Transverse colon (tissue), 4 donors: ENCODE measurements around the gene DDX28. TPM values are rescaled to one million over a fixed set of nuclear protein-coding genes. Genes with fewer than 3 reads are reported as not detected.

Experiments
- DNase-seq: peaks from one replicate; pipeline ENCODE4 v3.0.0-alpha.2; 2019
- H3K27ac ChIP-seq, 4 donors: fragments of 200-600 bp; sonication (generic); 2 replicates each; pipeline ENCODE4 v1.5.1; 2016 to 2018; ENCODE audit warnings: inconsistent platforms in 4 of 4
- H3K27me3 ChIP-seq: fragments of 200-600 bp; sonication (generic); 2 replicates; pipeline ENCODE4 v1.5.1; 2017; ENCODE audit warnings: inconsistent platforms
- H3K36me3 ChIP-seq, 4 donors: fragments of 200-600 bp; sonication (generic); 2 replicates each; pipeline ENCODE4 v1.5.1; 2017 to 2019; ENCODE audit warnings: inconsistent platforms in 4 of 4
- H3K4me1 ChIP-seq, 4 donors: fragments of 200-600 bp; sonication (generic); 2 replicates each; pipeline ENCODE4 v1.5.1; 2017 to 2020; ENCODE audit warnings: inconsistent platforms in 4 of 4
- H3K4me3 ChIP-seq, 4 donors: fragments of 200-600 bp; sonication (generic); 1 replicate in 1 of 4; 2 replicates in 3 of 4; pipeline versions ENCODE4 v1.5.1 to v1.6.1; 2017 to 2019; ENCODE audit warnings: inconsistent platforms in 4 of 4
- H3K9me3 ChIP-seq, 2 donors: fragments of 200-600 bp; sonication (generic); 2 replicates each; pipeline ENCODE4 v1.5.1; 2017 to 2019; ENCODE audit warnings: inconsistent platforms in 2 of 2
- CTCF ChIP-seq, 5 experiments: fragments of 200-600 bp in 3 of 5; fragments of 450-650 bp in 2 of 5; sonication (generic) in 3 of 5; IDR thresholded peaks; 1 replicate in 2 of 5; 2 replicates in 3 of 5; pipeline ENCODE4 v1.5.1; 2016 to 2017; ENCODE audit warnings: antibody characterized with exemption in 5 of 5, inconsistent platforms in 3 of 5, mild to moderate bottlenecking in 2 of 5, moderate library complexity in 1 of 5
- EP300 ChIP-seq: sonication (generic); formaldehyde crosslinking; IDR thresholded peaks from one replicate; pipeline ENCODE4 v1.6.1; 2017; ENCODE audit warnings: antibody characterized with exemption, low read depth
- POLR2A ChIP-seq: fragments of 450-650 bp; IDR thresholded peaks from one replicate; pipeline ENCODE4 v1.6.1; 2016; ENCODE audit warnings: antibody characterized with exemption, mild to moderate bottlenecking, moderate library complexity
- POLR2AphosphoS5 ChIP-seq, 3 donors: sonication (generic); formaldehyde crosslinking; IDR thresholded peaks; one replicate each; pipeline ENCODE4 v1.6.1; 2016; ENCODE audit warnings: antibody characterized with exemption in 3 of 3
- WGBS, 2 donors: methylation state at CpG; one replicate each; pipeline ENCODE4 v1.1.5; 2018; ENCODE audit warnings: low coverage in 1 of 2; 5-methylcytosine and 5-hydroxymethylcytosine counted together
- in situ Hi-C, 4 donors: fragments of 200-750 bp; cut with MboI; loops; one replicate each; pipeline versions ENCODE4 v1.15.0 to v1.15.1; 2017; ENCODE audit warnings: low sequenced_read_pairs in 3 of 4, low pct_ligation_motif_present in 1 of 4, low pct_unique_long_range_greater_than_20kb in 1 of 4
- intact Hi-C: fragments of 100-400 bp; cut with DNase I; formaldehyde crosslinking; loops from one replicate; pipeline ENCODE4 v1.15.1; 2023; ENCODE audit warnings: low total_unique reads
- total RNA-seq, 4 donors: library from RNA; depleted of rRNA; stranded (reverse); fragments of >200 nt; gene quantifications; one replicate each; pipeline ENCODE4 v1.1.0, GENCODE V29; 2016

The DDX28 gene
- total RNA-seq, 4 donors from 2014 or later = 4.8 to 13.1 (median 6.2) TPM

GRCh38 chr16:68065716-68066305, 42.8 kb upstream of the DDX28 start:
- TF ChIP-seq POLR2A = no peak
- TF ChIP-seq POLR2AphosphoS5 (IDR thresholded peaks at IDR 0.05) = no peak
- TF ChIP-seq EP300 = no peak
- TF ChIP-seq CTCF (IDR thresholded peaks at IDR 0.05) = no peak
- peaks cover 8 to 42% (median 17%) of the 10 kb centered on the region in 4 donors for H3K4me1 ChIP-seq
- no peaks in the 10 kb centered on the region for H3K27me3 ChIP-seq
- no peak for DNase-seq
- no peak overlapping the region for H3K4me3 ChIP-seq
- intact Hi-C loops (no loop called here), in situ Hi-C loops (no loop called here)
- H3K36me3 ChIP-seq = peaks cover 0 to 2% (median 0%) of the 10 kb centered on the region in 4 donors
- 57 to 75% methylated on average over 3 to 6 of the region's 6 CpGs for WGBS, 2 donors
- H3K27ac ChIP-seq = peak overlapping the region in 1 of 4 donors; percentile 45
- no peaks in the 10 kb centered on the region for H3K9me3 ChIP-seq

GRCh38 chr16:68064791-68065365, 41.8 kb upstream of the DDX28 start:
- peak; percentile 78 for DNase-seq
- H3K4me1 ChIP-seq = peaks cover 8 to 37% (median 16%) of the 10 kb centered on the region in 4 donors
- H3K36me3 ChIP-seq = peaks cover 0 to 4% (median 0%) of the 10 kb centered on the region in 4 donors
- intact Hi-C loops (no loop called here), in situ Hi-C loops (no loop called here)
- H3K4me3 ChIP-seq = no peak overlapping the region
- 48 to 78% methylated on average over 1 to 2 of the region's 2 CpGs for WGBS, 2 donors
- TF ChIP-seq POLR2AphosphoS5 (IDR thresholded peaks at IDR 0.05) (no peak), POLR2A (no peak), EP300 (no peak), CTCF (IDR thresholded peaks at IDR 0.05) (peak; percentile 72 to 78 (median 73))
- no peaks in the 10 kb centered on the region for H3K9me3 ChIP-seq
- H3K27ac ChIP-seq = peak overlapping the region in 3 of 4 donors; percentile 19 to 45 (median 28)
- H3K27me3 ChIP-seq = no peaks in the 10 kb centered on the region

GRCh38 chr16:68062910-68063393, 39.9 kb upstream of the DDX28 start:
- Histone ChIP-seq H3K4me3 (no peak overlapping the region), H3K4me1 (peaks cover under 1 to 20% (median 6%) of the 10 kb centered on the region in 4 donors), H3K9me3 (no peaks in the 10 kb centered on the region), H3K27ac (no peak overlapping the region), H3K27me3 (no peaks in the 10 kb centered on the region), H3K36me3 (peaks cover 0 to 10% (median 0%) of the 10 kb centered on the region in 4 donors)
- peak; percentile 25 for DNase-seq
- intact Hi-C loops = no loop called here
- in situ Hi-C loops = no loop called here
- TF ChIP-seq CTCF (IDR thresholded peaks at IDR 0.05) (no peak), POLR2A (no peak), EP300 (no peak), POLR2AphosphoS5 (IDR thresholded peaks at IDR 0.05) (no peak)
- 99% methylated on average over 4 of the region's 4 CpGs; no CpG with 5 or more reads in 1 of the 2 donors for whole genome bisulfite sequencing, 2 donors

GRCh38 chr16:68061396-68061795, 38.4 kb upstream of the DDX28 start:
- Histone ChIP-seq H3K36me3 (peaks cover 0 to 11% (median 0%) of the 10 kb centered on the region in 4 donors), H3K9me3 (no peaks in the 10 kb centered on the region), H3K4me3 (no peak overlapping the region), H3K27ac (no peak overlapping the region), H3K27me3 (no peaks in the 10 kb centered on the region), H3K4me1 (peaks cover 0 to 15% (median 4%) of the 10 kb centered on the region in 4 donors)
- TF ChIP-seq CTCF (IDR thresholded peaks at IDR 0.05) (no peak), EP300 (no peak), POLR2AphosphoS5 (IDR thresholded peaks at IDR 0.05) (no peak), POLR2A (no peak)
- WGBS, 2 donors = 89 to 100% methylated on average over 2 to 3 of the region's 3 CpGs
- in situ Hi-C loops (no loop called here), intact Hi-C loops (no loop called here)
- no peak for DNase-seq
